K562 (cell line): ENCODE measurements around the gene DPM2. TPM values are rescaled to one million over a fixed set of nuclear protein-coding genes. Genes with fewer than 3 reads are reported as not detected.

ENCODE experiments used
- CHD4 ChIP-seq: fragments of 200-600 bp; sonication (generic); IDR thresholded peaks from 3 replicates; pipeline ENCODE4 v1.6.1; 2012; ENCODE audit warnings: low read depth, mild to moderate bottlenecking, mixed read lengths, low read length, inconsistent platforms; ENCODE audit not compliant: insufficient read depth, insufficient replicate concordance, poor library complexity, severe bottlenecking
- E2F6 ChIP-seq, 2 experiments: IDR thresholded peaks; 2 replicates each; pipeline ENCODE4 v1.6.1; 2011; ENCODE audit warnings: borderline replicate concordance in 1 of 2, control low read depth in 1 of 2, low read depth in 1 of 2, low read length in 1 of 2, mild to moderate bottlenecking in 1 of 2, mixed read lengths in 1 of 2, moderate library complexity in 1 of 2; ENCODE audit not compliant: insufficient read depth in 1 of 2, insufficient read length in 1 of 2, poor library complexity in 1 of 2, severe bottlenecking in 1 of 2; ENCODE audit errors: extremely low read depth in 1 of 2
- FOXM1 ChIP-seq, 2 experiments: fragments of 450-650 bp in 1 of 2; sonication (generic) in 1 of 2; formaldehyde crosslinking in 1 of 2; IDR thresholded peaks; 2 replicates each; pipeline versions ENCODE4 v1.6.1 to v1.9.0; 2017 to 2022; ENCODE audit warnings: low read depth in 2 of 2, mild to moderate bottlenecking in 2 of 2, missing genetic modification reagents in 1 of 2, moderate library complexity in 1 of 2
- HINFP ChIP-seq: fragments of 450-650 bp; conservative IDR thresholded peaks from 2 replicates; pipeline ENCODE4 v1.6.1; 2016; ENCODE audit warnings: missing genetic modification characterization, low read depth, mild to moderate bottlenecking, control low read depth, missing compliant biosample characterization
- RBM14 ChIP-seq: fragments of 200-400 bp; formaldehyde crosslinking; IDR thresholded peaks from 2 replicates; pipeline ENCODE4 v1.6.1; 2018; ENCODE audit warnings: low read depth, mild to moderate bottlenecking, low read length, moderate library complexity, borderline replicate concordance; ENCODE audit not compliant: insufficient read depth
- SMAD1 ChIP-seq: fragments of 150-350 bp; IDR thresholded peaks from 2 replicates; pipeline ENCODE4 v1.6.1; 2014; ENCODE audit warnings: low read length, low read depth; ENCODE audit not compliant: partially characterized antibody
- STAT5B ChIP-seq: fragments of 250-450 bp; sonication (Bioruptor Pico); IDR thresholded peaks from 2 replicates; pipeline ENCODE4 v1.8.0; 2021; ENCODE audit warnings: mild to moderate bottlenecking, inconsistent platforms
- polyA plus RNA-seq, 8 experiments: library from polyadenylated mRNA; depleted of rRNA in 4 of 8; stranded (reverse) in 5 of 8; unstranded in 3 of 8; fragments of >200 nt; fragmentation: Nextera tagmentation in 2 of 8; fragmentation: Illumina TruSeq in 1 of 8; extraction: Ambion mirVana in 2 of 8; extraction: Trizol in 1 of 8; gene quantifications; 2 replicates each; pipeline versions ENCODE4 v1.2.1 to v1.2.3, GENCODE V29; 2011 to 2014; ENCODE audit warnings: inconsistent platforms in 1 of 8, missing spikeins in 1 of 8
- total RNA-seq, 7 experiments: library from RNA; depleted of rRNA in 6 of 7; stranded (reverse); fragments of >200 nt in 6 of 7; fragmentation: Illumina TruSeq in 2 of 7; extraction: Trizol in 2 of 7; gene quantifications; 2 replicates each; pipeline versions ENCODE4 v1.2.1 to v1.2.3, GENCODE V29; 2011 to 2021; ENCODE audit warnings: low replicate concordance in 1 of 7

Gene DPM2
- total and polyA plus RNA-seq, 9 of the 15 experiments (the other 6 are each of a cell fraction or from before 2014, with no cell fraction given), result 43.5 to 126 (median 71.1) TPM

- no peak for TF ChIP-seq HINFP (tag)
- no peak for TF ChIP-seq STAT5B (CRISPR knock-in tag)
- 0 out of 2 replicates have a peak, but pooled peaks have one; percentile 18 for TF ChIP-seq FOXM1 (IDR thresholded peaks at IDR 0.05; ENCODE audit: low read depth)
- TF ChIP-seq FOXM1 (CRISPR knock-in tag; IDR thresholded peaks at IDR 0.05; ENCODE audit: low read depth), result no peak
- TF ChIP-seq CHD4, result peak; percentile 96
- TF ChIP-seq RBM14, result no peak
- peak in 1 of 2 experiments; percentile 16 for TF ChIP-seq E2F6 (IDR thresholded peaks at IDR 0.05; ENCODE audit: borderline replicate concordance in 1 of 2, extremely low read depth in 1 of 2, insufficient read depth in 1 of 2, insufficient read length in 1 of 2, low read depth in 1 of 2, low read length in 1 of 2, poor library complexity in 1 of 2, severe bottlenecking in 1 of 2)
- peak; percentile 32 for TF ChIP-seq SMAD1
These were observed 39.1 kb downstream of the DPM2 start (continued) for GRCh38 chr9:127898433-127899127.
